DOHH2 (cell line): ENCODE data around the gene CCNL2.
"Not testable (repeated sequence)": the region's sequence is repeated elsewhere in the genome, so short reads cannot be mapped to it uniquely, and the experiment has no call there.

Experiments
- H3F3A ChIP-seq: fragments of 200-600 bp; sonication (generic), shearing (Covaris generic); 2 replicates; pipeline ENCODE4 v1.6.0; 2016; ENCODE audit warnings: antibody characterized with exemption, mild to moderate bottlenecking; ENCODE audit not compliant: control insufficient read depth, insufficient read depth
- H3K27ac ChIP-seq: fragments of 200-600 bp; sonication (generic); 2 replicates; pipeline ENCODE4 v1.5.1; 2014; ENCODE audit warnings: low read depth, mild to moderate bottlenecking, low read length, moderate library complexity
- H3K27me3 ChIP-seq: fragments of 200-600 bp; sonication (generic); 2 replicates; pipeline ENCODE4 v1.6.1; 2014; ENCODE audit warnings: mild to moderate bottlenecking, low read length, mixed read lengths; ENCODE audit not compliant: control insufficient read depth
- H3K36me3 ChIP-seq: fragments of 200-600 bp; sonication (generic); 2 replicates; pipeline ENCODE4 v1.6.1; 2014; ENCODE audit warnings: mild to moderate bottlenecking, low read length, moderate library complexity, mixed read lengths; ENCODE audit not compliant: control insufficient read depth
- H3K4me1 ChIP-seq: fragments of 200-600 bp; sonication (generic); 2 replicates; pipeline ENCODE4 v1.6.1; 2014; ENCODE audit warnings: mild to moderate bottlenecking, low read length, mixed read lengths; ENCODE audit not compliant: control insufficient read depth
- H3K4me2 ChIP-seq: fragments of 200-600 bp; sonication (generic); 2 replicates; pipeline ENCODE4 v1.6.0; 2014; ENCODE audit warnings: mild to moderate bottlenecking, low read length, moderate library complexity
- H3K4me3 ChIP-seq: fragments of 200-600 bp; sonication (generic); 2 replicates; pipeline ENCODE4 v1.5.1; 2014; ENCODE audit warnings: mild to moderate bottlenecking, low read length, mixed read lengths
- H3K79me2 ChIP-seq: fragments of 200-600 bp; sonication (generic); 2 replicates; pipeline ENCODE4 v1.6.1; 2014; ENCODE audit warnings: mild to moderate bottlenecking, low read length, mixed read lengths; ENCODE audit not compliant: control insufficient read depth
- H3K9me2 ChIP-seq: fragments of 200-600 bp; sonication (generic); replicated peaks from 2 replicates; pipeline ENCODE4 v1.6.1; 2014; ENCODE audit warnings: mild to moderate bottlenecking, low read length, mixed read lengths; ENCODE audit not compliant: control insufficient read depth
- H3K9me3 ChIP-seq: fragments of 200-600 bp; sonication (generic); 2 replicates; pipeline ENCODE4 v1.6.1; 2014; ENCODE audit warnings: antibody characterized with exemption, low read length, mixed read lengths; ENCODE audit not compliant: control insufficient read depth, insufficient read depth
- H4K20me1 ChIP-seq: fragments of 200-600 bp; sonication (generic); 2 replicates; pipeline ENCODE4 v1.6.0; 2014; ENCODE audit warnings: low read depth, mild to moderate bottlenecking, antibody characterized with exemption, low read length, moderate library complexity; ENCODE audit not compliant: control insufficient read depth, insufficient read depth
- CTCF ChIP-seq: fragments of 200-600 bp; sonication (generic); IDR thresholded peaks from one replicate; pipeline ENCODE4 v1.5.1; 2014; ENCODE audit warnings: antibody characterized with exemption, mild to moderate bottlenecking, low read depth, low read length; ENCODE audit not compliant: poor library complexity, severe bottlenecking
- EZH2phosphoT487 ChIP-seq: fragments of 200-600 bp; sonication (generic); IDR thresholded peaks from 2 replicates; pipeline ENCODE4 v1.6.1; 2017; ENCODE audit warnings: borderline replicate concordance, mild to moderate bottlenecking, antibody characterized with exemption, low read length, moderate library complexity, mixed read lengths

CCNL2 gene

GRCh38 chr1:1371364-1371745 is 27.8 kb downstream of the CCNL2 start:
- H3K27ac ChIP-seq, result no peak overlapping the region
- peaks cover 40% of the 10 kb centered on the region for H3K36me3 ChIP-seq
- H4K20me1 ChIP-seq, result peaks cover 6% of the 10 kb centered on the region; the same call in 1 of the 2 replicates
- H3K4me3 ChIP-seq, result peak overlapping the region; percentile 41; the same call in 1 of the 2 replicates
- peaks cover 11% of the 10 kb centered on the region for H3K9me3 ChIP-seq
- no peaks in the 10 kb centered on the region for H3K27me3 ChIP-seq
- peaks cover 41% of the 10 kb centered on the region for H3K79me2 ChIP-seq
- peaks cover 4% of the 10 kb centered on the region; the same call in 1 of the 2 replicates for H3F3A ChIP-seq
- peak overlapping the region; percentile 66 for H3K4me2 ChIP-seq
- TF ChIP-seq CTCF (no peak), EZH2phosphoT487 (no peak)
- H3K4me1 ChIP-seq, result peaks cover 32% of the 10 kb centered on the region
- no peaks in the 10 kb centered on the region for H3K9me2 ChIP-seq

- no peak overlapping the region for H3K4me2 ChIP-seq
- H3K27me3 ChIP-seq, result no peaks in the 10 kb centered on the region
- H3K9me3 ChIP-seq, result peaks cover 16% of the 10 kb centered on the region
- H3K9me2 ChIP-seq, result no peaks in the 10 kb centered on the region
- no peak overlapping the region for H3K27ac ChIP-seq
- peaks cover 4% of the 10 kb centered on the region; the same call in 1 of the 2 replicates for H3F3A ChIP-seq
- H4K20me1 ChIP-seq, result peaks cover 6% of the 10 kb centered on the region; the same call in 1 of the 2 replicates
- TF ChIP-seq EZH2phosphoT487 (no peak), CTCF (no peak)
- H3K36me3 ChIP-seq, result peaks cover 37% of the 10 kb centered on the region
- H3K79me2 ChIP-seq, result peaks cover 37% of the 10 kb centered on the region
- no peak overlapping the region for H3K4me3 ChIP-seq
- peaks cover 27% of the 10 kb centered on the region for H3K4me1 ChIP-seq
Observed at GRCh38 chr1:1370771-1371300, 28.3 kb downstream of the CCNL2 start.

DNA sequence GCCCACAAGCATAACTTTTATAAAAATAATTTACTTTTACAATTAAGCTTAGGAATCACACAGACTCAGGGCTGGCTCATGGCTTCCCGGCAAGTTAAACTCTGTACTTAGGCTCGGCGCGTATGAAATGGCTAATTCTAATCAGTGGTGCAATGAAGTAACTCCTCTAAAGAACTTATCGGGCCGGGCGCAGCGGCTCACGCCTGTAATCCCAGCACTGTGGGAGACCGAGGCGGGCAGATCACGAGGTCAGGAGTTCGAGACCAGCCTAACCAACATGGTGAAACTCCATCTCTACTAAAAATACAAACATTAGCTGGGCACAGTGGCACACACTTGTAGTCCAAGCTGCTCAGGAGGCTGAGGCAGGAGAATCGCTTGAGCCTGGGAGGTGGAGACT is 29.0 kb downstream of the CCNL2 start:
- peaks cover 35% of the 10 kb centered on the region for H3K79me2 ChIP-seq
- H3K36me3 ChIP-seq, result peaks cover 37% of the 10 kb centered on the region
- not testable (repeated sequence) for H3F3A ChIP-seq, H3K27me3 ChIP-seq, H3K9me2 ChIP-seq, H3K4me2 ChIP-seq, H4K20me1 ChIP-seq, H3K4me3 ChIP-seq, H3K27ac ChIP-seq
- peaks cover 18% of the 10 kb centered on the region for H3K9me3 ChIP-seq
- H3K4me1 ChIP-seq, result peaks cover 27% of the 10 kb centered on the region

DNA sequence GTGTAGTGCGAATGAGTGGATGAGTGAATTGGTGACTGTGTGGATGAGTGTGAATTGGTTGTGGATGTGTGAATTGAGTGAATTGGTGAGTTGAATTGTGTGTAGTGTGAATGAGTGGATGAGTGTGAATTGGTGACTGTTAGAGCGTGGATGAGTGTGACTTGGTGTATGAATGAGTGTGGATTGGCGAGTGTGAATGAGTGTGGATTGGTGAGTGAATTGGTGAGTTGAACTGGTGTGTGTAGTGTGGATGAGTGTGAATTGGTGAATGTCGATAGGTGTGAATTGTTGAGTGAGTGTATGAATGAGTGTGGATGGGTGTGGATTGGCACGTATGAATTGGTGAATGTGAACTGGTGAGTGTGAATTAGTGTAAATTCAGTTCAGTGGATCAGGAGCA is 31.8 kb downstream of the CCNL2 start:
- peaks cover 11% of the 10 kb centered on the region for H3K4me1 ChIP-seq
- H3K9me3 ChIP-seq, result peaks cover 18% of the 10 kb centered on the region
- H3K79me2 ChIP-seq, result peaks cover 11% of the 10 kb centered on the region
- no peak for TF ChIP-seq CTCF
- no peak for TF ChIP-seq EZH2phosphoT487
- H3K9me2 ChIP-seq, result no peaks in the 10 kb centered on the region
- H3F3A ChIP-seq, result peaks cover 6% of the 10 kb centered on the region; the same call in 1 of the 2 replicates
- H3K36me3 ChIP-seq, result peaks cover 17% of the 10 kb centered on the region
- H3K4me2 ChIP-seq, result no peak overlapping the region
- peaks cover 6% of the 10 kb centered on the region; the same call in 1 of the 2 replicates for H4K20me1 ChIP-seq
- H3K27me3 ChIP-seq, result no peaks in the 10 kb centered on the region
- no peak overlapping the region for H3K4me3 ChIP-seq
- no peak overlapping the region for H3K27ac ChIP-seq
